HG02759 (cell line): ENCODE data around the gene TBX21.
"Not testable (repeated sequence)": the region's sequence is repeated elsewhere in the genome, so short reads cannot be mapped to it uniquely, and the experiment has no call there.

Experiments
- ATAC-seq: cut with Tn5 transposase; IDR thresholded peaks from one replicate; pipeline ENCODE4 v1.9.1; 2021; ENCODE audit warnings: mild to moderate bottlenecking, moderate library complexity; ENCODE audit not compliant: unreplicated experiment

Gene TBX21

DNA sequence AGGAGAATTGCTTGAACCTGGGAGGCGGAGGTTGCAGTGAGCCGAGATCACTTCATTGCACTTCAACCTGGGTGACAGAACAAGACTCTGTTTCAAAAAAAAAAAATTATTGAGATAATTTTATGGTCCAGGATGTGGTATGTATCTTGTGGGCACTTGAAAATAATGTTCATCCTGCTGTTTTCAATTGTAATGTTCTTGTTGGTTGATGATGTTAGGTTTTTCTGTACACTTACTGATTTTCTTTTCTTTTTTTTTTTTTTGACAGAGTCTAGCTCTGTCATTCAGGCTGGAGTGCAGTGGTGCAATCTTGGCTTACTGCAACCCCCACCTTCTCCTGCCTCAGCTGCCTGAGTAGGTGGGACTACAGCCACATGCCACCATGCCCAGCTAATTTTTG is 29.7 kb downstream of the TBX21 start:
- ATAC-seq: no peak

DNA sequence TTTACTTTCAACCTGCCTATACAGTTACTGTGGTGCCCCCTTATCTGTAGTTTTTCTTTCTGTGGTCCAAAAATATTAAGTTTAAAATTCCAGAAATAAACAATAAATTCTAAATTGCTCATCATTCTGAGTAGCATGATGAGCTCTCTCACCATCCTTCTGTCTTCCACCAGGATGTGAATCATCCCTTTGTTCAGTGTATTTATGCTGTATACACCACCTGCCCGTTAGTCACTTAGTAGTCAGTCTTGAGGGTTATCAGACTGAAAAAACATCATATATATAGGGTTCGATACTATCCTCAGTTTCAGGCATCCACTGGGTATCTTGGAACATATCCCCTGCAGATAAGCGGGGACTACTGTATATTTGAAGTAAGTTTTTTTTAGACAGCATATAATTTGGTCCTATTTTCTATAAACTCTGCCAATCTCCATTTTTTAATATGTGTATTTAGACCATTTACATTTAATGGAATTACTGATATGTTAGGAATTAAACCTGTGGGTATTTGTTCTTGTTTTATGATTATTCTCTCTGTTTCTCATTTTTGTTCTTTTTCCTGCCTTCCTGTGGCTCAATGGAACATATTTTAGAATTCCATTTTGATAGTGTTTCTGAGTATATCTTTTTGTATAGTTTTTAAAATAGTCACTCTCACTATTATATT is 31.0 kb downstream of the TBX21 start:
- ATAC-seq: no peak

DNA sequence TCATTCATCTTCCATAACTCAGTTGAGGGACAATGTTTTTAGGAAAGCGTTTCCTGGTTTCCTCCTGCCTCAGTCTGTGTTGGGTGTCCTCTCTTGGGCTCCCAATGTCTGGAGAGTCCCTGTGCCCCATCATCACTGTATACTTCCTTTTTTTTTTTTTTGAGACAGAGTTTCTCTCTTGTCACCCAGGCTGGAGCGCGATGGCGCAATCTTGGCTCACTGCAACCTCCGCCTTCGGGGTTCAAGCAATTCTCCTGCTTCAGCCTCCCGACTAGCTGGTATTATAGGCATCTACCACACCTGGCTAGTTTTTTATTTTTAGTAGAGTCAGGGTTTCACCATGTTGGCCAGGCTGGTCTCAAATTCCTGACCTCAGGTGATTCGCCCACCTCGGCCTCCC is 40.6 kb downstream of the TBX21 start:
- ATAC-seq: not testable (repeated sequence)

DNA sequence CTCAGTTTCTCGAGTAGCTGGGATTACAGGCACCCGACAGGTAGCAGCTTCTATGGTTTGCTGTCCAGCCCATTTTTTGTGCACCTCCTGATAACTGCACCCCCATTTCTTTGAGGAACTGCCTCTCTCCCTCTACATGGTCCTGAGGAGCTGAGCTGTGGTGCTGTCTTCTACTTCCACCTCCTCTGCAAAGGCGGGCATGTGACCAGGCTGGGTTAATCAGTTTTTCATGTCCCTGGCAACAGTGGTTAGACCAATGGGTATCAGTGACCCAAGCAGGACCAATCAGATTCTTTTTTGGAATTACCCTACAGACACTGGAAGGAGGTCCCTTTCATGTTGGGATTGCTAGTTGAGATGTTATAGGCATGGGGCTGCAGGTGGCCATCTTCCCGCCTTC is 41.3 kb downstream of the TBX21 start:
- no peak for ATAC-seq

GRCh38 chr17:47774987-47775580 is 42.0 kb downstream of the TBX21 start:
- no peak for ATAC-seq

DNA sequence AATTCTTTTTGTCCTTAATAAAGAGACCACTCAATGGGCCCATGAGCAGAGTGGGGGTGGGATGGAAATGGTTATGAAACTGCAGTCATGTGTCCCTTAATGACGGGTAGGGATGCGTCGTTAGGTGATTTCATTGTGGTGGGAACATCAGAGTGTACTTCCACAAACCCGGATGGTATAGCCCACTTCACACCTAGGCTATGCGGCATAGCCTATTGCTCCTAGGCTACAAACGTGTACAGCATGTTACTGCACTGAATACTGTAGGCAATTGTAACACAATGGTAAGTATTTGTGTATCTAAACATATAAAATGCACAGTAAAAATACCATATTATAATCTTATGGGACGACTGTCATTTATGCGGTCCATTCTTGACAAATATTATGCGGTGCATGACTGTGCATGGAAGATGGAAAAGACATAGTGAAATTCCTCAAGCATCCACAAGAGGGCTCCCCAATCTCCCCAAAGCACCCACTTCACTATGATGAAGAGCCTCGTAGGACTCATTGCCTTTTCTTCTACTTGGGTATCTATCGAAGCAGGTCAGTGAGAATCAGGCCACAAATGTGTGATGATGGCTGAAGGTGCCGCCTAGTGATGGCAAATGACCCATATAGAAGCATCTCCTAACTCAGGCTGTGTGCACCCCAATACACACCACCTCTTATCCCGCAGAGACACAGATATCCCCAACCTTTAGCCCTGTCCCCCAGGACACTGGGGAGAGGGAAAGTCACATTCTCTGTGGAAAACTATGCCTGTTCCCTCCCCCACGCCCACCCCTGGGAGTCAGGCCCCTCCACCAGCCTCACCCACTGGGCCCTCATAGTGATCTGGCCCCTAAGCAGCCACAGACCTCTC is 43.5 kb downstream of the TBX21 start:
- no peak for ATAC-seq

- no peak for ATAC-seq
Observed at GRCh38 chr17:47778184-47778635, 45.2 kb downstream of the TBX21 start.

GRCh38 chr17:47781397-47781796 is 48.4 kb downstream of the TBX21 start:
- no peak for ATAC-seq

GRCh38 chr17:47785538-47786123 is 52.6 kb downstream of the TBX21 start:
- no peak for ATAC-seq

- no peak for ATAC-seq
Observed at GRCh38 chr17:47789611-47790561, 56.9 kb downstream of the TBX21 start.

- ATAC-seq: no peak
Observed at GRCh38 chr17:47791025-47791424, 58.0 kb downstream of the TBX21 start.

- no peak for ATAC-seq
Observed at GRCh38 chr17:47792457-47792856, 59.4 kb downstream of the TBX21 start.

- no peak for ATAC-seq
Observed at GRCh38 chr17:47792979-47793378, 59.9 kb downstream of the TBX21 start.
